NOMO-1 treated with dmso at 0.1 percent for 144 hours (cell line): Measurements from ENCODE around the gene VAMP1.

ENCODE experiments used
- DNase-seq: peaks from one replicate; lab custom pipeline; 2025; ENCODE audit not compliant: unreplicated experiment; lab: John Stamatoyannopoulos, UW

The VAMP1 gene

GRCh38 chr12:6426882-6427671 is 43.4 kb downstream of the VAMP1 start:
- no peak for DNase-seq

GRCh38 chr12:6425590-6426531 is 44.6 kb downstream of the VAMP1 start:
- no peak for DNase-seq

GRCh38 chr12:6424866-6425265 is 45.6 kb downstream of the VAMP1 start:
- DNase-seq: no peak

GRCh38 chr12:6424008-6424347 is 46.5 kb downstream of the VAMP1 start:
- DNase-seq: no peak

- peak; percentile 76 for DNase-seq
These were observed 47.0 kb downstream of the VAMP1 start for GRCh38 chr12:6423267-6424007.

- DNase-seq: no peak
These were observed 50.1 kb downstream of the VAMP1 start for GRCh38 chr12:6420364-6420763.

- no peak for DNase-seq
These were observed 51.7 kb downstream of the VAMP1 start for GRCh38 chr12:6418796-6419195.

- DNase-seq: peak; percentile 95
These were observed 53.9 kb downstream of the VAMP1 start for GRCh38 chr12:6416596-6416995.
